Mucosa of gallbladder (tissue), 1 donor: Measurements from ENCODE around the gene B2M. TPM values are rescaled to one million over a fixed set of nuclear protein-coding genes. Genes with fewer than 3 reads are reported as not detected.
A peak's percentile ranks its signal among the peaks of the same experiment; 100 is the strongest.
"Not testable (repeated sequence)": the region's sequence is repeated elsewhere in the genome, so short reads cannot be mapped to it uniquely, and the experiment has no call there.

Source experiments
- DNase-seq: peaks from one replicate; pipeline ENCODE4 v3.0.0-alpha.2; 2020; ENCODE audit warnings: low spot score
- total RNA-seq: library from RNA; stranded (reverse); gene quantifications from one replicate; pipeline ENCODE4 v1.2.1, GENCODE V29; 2021
- donor health status: DM: no; HTN: no; CAD: no.

The B2M gene
- total RNA-seq, 1 donor from 2014 or later: 2,061 TPM

DNA sequence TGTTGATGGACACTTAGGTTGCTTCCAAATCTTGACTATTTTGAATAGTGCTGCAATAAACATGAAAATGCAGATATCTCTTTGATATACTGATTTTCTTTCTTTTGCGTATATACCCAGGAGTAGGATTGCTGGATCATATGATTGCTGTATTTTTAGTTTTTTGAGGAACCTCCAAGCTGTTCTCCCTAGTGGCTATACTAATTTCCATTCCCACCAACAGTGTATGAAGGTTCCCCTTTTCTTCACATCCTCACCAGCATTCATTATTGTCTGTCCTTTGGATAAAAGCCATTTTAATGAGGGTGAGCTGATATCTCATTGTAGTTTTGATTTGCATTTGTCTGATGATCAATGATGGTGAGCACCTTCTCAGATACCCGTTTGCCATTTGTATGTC is 12.7 kb upstream of the B2M start:
- DNase-seq: no peak

DNA sequence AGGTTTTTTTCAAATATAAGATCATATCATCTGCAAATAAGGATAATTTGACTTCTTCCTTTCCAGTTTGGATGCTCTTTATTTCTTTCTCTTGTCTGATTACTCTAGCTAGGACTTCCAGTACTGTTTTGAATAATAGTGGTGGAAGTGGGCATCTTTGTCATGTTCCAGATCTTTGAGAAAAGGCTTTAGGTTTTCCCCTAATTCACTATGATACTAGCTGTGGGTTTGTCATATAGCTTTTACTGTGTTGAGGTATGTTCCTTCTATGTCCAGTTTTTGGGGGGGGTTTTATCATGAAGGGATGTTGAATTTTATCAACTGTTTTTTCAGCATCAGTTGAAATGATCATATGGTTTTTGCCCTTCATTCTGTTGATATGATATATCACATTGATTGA is 10.6 kb upstream of the B2M start:
- not testable (repeated sequence) for DNase-seq

DNA sequence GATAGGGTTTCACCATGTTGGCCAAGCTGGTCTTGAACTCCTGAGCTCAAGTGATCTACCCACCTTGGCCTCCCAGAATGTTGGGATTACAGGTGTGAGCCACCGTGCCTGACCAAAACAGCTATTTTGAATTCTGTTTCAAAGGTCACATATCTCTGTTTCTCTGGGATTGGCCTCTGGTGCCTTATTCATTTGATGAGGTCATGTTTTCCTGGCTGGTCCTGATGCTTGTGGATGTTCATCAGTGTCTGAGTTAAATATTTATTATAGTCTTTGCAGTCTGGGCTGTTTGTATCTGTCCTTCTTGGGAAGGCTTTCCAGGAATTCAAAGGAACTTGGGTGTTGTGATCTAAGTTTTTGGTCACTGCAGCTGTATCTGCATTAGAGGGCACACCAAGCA is 5.3 kb upstream of the B2M start:
- DNase-seq: no peak

DNA sequence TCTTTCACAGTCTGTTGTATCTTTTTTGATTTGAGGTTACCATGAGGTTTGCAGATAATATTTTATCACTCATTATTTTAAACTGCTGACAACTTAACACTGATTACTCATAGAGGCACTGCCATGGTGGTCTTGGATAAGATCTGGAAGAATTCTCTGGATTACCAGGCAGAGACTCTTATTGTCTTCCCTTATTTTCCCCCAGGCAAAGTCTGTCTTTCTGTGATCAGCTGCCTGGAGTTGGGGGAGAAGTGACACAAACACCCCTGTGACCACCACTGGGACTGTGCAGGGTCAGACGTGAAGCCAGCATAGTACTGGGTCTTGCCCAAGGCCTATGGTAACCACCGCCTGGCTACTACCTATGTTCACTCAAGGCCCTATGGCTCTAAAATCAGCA is 4.9 kb upstream of the B2M start:
- DNase-seq: no peak

DNA sequence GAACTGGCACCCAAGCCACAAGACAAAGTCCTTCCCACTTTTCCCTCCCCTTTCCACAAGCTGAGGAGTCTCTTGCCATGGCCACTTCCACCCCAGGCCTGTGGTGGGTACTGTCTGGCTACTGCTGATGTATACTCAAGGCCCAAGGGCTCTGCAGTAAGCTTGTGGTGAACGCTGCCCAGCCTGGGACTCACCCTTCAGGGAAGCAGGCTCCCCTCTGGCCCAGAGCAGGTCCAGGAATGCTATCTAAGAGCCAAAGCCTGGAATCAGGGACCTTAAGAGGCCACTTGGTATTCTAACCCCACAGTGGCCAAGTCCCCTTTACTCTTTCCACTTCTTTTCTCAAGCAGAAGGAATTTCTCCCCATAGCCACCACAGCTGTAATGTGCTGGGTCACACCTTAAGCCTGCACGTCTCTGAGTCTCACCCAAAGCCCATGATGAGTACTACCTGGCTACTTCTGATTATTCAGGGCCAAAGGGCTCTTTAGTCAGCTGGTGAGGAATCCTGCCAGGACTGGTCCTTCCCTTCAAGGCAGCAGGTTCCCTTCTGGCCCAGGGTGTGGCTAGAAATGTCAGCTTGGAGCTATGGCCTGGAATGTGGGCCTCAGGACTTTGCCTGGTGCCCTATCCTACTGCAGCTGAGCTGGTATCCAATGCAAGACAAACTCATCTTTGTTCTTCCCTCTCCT is 4.2 kb upstream of the B2M start:
- peak; percentile 84 for DNase-seq

DNA sequence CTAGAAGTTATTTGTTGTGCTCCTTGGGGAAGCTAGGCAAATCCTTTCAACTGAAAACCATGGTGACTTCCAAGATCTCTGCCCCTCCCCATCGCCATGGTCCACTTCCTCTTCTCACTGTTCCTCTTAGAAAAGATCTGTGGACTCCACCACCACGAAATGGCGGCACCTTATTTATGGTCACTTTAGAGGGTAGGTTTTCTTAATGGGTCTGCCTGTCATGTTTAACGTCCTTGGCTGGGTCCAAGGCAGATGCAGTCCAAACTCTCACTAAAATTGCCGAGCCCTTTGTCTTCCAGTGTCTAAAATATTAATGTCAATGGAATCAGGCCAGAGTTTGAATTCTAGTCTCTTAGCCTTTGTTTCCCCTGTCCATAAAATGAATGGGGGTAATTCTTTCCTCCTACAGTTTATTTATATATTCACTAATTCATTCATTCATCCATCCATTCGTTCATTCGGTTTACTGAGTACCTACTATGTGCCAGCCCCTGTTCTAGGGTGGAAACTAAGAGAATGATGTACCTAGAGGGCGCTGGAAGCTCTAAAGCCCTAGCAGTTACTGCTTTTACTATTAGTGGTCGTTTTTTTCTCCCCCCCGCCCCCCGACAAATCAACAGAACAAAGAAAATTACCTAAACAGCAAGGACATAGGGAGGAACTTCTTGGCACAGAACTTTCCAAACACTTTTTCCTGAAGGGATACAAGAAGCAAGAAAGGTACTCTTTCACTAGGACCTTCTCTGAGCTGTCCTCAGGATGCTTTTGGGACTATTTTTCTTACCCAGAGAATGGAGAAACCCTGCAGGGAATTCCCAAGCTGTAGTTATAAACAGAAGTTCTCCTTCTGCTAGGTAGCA is 851 bp upstream of the B2M start:
- DNase-seq: no peak

DNA sequence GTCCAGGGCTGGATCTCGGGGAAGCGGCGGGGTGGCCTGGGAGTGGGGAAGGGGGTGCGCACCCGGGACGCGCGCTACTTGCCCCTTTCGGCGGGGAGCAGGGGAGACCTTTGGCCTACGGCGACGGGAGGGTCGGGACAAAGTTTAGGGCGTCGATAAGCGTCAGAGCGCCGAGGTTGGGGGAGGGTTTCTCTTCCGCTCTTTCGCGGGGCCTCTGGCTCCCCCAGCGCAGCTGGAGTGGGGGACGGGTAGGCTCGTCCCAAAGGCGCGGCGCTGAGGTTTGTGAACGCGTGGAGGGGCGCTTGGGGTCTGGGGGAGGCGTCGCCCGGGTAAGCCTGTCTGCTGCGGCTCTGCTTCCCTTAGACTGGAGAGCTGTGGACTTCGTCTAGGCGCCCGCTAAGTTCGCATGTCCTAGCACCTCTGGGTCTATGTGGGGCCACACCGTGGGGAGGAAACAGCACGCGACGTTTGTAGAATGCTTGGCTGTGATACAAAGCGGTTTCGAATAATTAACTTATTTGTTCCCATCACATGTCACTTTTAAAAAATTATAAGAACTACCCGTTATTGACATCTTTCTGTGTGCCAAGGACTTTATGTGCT is 527 bp downstream of the B2M start:
- peak; percentile 54 for DNase-seq

DNA sequence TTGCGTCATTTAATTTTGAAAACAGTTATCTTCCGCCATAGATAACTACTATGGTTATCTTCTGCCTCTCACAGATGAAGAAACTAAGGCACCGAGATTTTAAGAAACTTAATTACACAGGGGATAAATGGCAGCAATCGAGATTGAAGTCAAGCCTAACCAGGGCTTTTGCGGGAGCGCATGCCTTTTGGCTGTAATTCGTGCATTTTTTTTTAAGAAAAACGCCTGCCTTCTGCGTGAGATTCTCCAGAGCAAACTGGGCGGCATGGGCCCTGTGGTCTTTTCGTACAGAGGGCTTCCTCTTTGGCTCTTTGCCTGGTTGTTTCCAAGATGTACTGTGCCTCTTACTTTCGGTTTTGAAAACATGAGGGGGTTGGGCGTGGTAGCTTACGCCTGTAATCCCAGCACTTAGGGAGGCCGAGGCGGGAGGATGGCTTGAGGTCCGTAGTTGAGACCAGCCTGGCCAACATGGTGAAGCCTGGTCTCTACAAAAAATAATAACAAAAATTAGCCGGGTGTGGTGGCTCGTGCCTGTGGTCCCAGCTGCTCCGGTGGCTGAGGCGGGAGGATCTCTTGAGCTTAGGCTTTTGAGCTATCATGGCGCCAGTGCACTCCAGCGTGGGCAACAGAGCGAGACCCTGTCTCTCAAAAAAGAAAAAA is 1.2 kb downstream of the B2M start:
- DNase-seq: peak; percentile 88

DNA sequence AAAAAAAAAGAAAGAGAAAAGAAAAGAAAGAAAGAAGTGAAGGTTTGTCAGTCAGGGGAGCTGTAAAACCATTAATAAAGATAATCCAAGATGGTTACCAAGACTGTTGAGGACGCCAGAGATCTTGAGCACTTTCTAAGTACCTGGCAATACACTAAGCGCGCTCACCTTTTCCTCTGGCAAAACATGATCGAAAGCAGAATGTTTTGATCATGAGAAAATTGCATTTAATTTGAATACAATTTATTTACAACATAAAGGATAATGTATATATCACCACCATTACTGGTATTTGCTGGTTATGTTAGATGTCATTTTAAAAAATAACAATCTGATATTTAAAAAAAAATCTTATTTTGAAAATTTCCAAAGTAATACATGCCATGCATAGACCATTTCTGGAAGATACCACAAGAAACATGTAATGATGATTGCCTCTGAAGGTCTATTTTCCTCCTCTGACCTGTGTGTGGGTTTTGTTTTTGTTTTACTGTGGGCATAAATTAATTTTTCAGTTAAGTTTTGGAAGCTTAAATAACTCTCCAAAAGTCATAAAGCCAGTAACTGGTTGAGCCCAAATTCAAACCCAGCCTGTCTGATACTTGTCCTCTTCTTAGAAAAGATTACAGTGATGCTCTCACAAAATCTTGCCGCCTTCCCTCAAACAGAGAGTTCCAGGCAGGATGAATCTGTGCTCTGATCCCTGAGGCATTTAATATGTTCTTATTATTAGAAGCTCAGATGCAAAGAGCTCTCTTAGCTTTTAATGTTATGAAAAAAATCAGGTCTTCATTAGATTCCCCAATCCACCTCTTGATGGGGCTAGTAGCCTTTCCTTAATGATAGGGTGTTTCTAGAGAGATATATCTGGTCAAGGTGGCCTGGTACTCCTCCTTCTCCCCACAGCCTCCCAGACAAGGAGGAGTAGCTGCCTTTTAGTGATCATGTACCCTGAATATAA is 2.0 kb downstream of the B2M start:
- no peak for DNase-seq

DNA sequence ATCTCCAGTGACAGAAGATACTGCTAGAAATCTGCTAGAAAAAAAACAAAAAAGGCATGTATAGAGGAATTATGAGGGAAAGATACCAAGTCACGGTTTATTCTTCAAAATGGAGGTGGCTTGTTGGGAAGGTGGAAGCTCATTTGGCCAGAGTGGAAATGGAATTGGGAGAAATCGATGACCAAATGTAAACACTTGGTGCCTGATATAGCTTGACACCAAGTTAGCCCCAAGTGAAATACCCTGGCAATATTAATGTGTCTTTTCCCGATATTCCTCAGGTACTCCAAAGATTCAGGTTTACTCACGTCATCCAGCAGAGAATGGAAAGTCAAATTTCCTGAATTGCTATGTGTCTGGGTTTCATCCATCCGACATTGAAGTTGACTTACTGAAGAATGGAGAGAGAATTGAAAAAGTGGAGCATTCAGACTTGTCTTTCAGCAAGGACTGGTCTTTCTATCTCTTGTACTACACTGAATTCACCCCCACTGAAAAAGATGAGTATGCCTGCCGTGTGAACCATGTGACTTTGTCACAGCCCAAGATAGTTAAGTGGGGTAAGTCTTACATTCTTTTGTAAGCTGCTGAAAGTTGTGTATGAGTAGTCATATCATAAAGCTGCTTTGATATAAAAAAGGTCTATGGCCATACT is 4.0 kb downstream of the B2M start:
- DNase-seq: no peak

DNA sequence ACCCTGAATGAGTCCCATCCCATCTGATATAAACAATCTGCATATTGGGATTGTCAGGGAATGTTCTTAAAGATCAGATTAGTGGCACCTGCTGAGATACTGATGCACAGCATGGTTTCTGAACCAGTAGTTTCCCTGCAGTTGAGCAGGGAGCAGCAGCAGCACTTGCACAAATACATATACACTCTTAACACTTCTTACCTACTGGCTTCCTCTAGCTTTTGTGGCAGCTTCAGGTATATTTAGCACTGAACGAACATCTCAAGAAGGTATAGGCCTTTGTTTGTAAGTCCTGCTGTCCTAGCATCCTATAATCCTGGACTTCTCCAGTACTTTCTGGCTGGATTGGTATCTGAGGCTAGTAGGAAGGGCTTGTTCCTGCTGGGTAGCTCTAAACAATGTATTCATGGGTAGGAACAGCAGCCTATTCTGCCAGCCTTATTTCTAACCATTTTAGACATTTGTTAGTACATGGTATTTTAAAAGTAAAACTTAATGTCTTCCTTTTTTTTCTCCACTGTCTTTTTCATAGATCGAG is 4.5 kb downstream of the B2M start:
- no peak for DNase-seq

DNA sequence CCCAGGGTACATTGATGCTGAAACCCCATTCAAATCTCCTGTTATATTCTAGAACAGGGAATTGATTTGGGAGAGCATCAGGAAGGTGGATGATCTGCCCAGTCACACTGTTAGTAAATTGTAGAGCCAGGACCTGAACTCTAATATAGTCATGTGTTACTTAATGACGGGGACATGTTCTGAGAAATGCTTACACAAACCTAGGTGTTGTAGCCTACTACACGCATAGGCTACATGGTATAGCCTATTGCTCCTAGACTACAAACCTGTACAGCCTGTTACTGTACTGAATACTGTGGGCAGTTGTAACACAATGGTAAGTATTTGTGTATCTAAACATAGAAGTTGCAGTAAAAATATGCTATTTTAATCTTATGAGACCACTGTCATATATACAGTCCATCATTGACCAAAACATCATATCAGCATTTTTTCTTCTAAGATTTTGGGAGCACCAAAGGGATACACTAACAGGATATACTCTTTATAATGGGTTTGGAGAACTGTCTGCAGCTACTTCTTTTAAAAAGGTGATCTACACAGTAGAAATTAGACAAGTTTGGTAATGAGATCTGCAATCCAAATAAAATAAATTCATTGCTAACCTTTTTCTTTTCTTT is 5.8 kb downstream of the B2M start:
- no peak for DNase-seq

DNA sequence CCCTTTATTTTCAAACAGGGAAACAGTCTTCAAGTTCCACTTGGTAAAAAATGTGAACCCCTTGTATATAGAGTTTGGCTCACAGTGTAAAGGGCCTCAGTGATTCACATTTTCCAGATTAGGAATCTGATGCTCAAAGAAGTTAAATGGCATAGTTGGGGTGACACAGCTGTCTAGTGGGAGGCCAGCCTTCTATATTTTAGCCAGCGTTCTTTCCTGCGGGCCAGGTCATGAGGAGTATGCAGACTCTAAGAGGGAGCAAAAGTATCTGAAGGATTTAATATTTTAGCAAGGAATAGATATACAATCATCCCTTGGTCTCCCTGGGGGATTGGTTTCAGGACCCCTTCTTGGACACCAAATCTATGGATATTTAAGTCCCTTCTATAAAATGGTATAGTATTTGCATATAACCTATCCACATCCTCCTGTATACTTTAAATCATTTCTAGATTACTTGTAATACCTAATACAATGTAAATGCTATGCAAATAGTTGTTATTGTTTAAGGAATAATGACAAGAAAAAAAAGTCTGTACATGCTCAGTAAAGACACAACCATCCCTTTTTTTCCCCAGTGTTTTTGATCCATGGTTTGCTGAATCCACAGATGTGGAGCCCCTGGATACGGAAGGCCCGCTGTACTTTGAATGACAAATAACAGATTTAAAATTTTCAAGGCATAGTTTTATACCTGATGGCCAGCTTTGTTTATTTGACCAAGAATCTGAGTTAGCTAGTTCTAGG is 7.0 kb downstream of the B2M start:
- no peak for DNase-seq

DNA sequence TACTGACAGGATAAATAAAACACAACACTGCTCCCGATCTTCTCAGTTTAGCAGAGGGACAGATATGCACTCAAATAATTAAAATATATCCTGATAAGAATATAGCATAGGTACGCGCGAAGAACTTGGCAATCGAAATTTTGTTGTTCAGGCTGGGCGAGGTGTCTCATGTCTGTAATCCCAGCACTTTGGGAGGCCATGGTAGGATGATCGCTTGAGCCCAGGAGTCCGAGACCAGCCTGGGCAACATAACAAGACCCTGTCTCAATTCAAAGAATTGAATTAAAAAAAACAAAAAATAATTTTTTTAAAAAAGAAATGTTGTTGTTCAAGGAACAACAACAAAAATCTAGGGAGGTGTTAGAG is 7.6 kb downstream of the B2M start:
- DNase-seq: no peak

DNA sequence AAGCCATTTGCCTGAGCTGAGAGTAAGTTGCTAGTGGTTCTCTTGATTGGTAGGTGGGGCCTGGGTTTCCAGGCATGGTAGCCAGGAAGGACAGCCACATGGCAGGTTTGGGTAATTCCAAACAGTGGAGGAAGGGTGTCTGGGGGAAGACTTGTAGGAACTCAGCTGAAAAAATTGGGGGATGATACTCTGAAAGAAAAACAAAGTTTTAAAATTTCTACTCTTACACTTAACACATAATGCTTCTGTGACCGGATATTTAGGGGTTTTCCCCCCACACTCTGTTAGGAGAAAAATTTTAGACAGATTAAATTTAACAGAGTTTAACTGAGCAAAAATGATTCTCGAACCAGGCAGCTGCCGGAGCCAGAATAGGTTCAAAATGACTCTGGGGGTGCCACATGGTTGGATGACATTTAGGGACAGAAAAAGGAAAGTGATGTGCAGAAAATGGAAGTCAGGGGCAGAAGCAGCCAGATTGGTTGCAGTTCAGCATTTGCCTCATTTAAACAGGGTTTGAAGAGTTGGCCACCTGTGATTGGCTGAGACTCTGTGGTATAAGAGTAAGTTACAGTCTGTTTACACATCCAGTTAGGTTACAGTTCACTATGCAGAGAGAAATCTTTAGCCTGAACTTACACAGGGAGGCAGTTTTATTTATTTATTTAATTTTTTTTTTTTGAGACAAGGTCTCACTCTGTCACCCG is 8.1 kb downstream of the B2M start:
- no peak for DNase-seq

DNA sequence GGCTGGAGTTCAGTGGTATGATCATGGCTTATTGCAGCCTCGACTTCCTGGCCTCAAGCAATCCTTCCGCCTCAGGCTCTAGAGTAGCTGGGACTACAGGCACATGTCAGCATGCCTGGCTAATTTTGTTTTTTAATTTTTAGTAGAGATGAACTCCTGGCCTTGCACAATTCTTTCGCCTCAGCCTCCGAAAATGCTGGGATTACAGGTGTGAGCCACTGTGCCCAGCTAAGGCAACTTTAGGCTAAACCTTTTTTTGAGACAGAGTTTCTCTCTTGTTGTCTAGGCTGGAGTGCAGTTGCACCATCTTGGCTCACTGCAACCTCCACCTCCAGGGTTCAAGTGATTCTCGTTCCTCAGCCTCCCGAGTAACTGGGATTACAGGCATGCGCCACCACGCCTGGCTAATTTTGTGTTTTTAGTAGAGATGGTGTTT is 8.7 kb downstream of the B2M start:
- not testable (repeated sequence) for DNase-seq

DNA sequence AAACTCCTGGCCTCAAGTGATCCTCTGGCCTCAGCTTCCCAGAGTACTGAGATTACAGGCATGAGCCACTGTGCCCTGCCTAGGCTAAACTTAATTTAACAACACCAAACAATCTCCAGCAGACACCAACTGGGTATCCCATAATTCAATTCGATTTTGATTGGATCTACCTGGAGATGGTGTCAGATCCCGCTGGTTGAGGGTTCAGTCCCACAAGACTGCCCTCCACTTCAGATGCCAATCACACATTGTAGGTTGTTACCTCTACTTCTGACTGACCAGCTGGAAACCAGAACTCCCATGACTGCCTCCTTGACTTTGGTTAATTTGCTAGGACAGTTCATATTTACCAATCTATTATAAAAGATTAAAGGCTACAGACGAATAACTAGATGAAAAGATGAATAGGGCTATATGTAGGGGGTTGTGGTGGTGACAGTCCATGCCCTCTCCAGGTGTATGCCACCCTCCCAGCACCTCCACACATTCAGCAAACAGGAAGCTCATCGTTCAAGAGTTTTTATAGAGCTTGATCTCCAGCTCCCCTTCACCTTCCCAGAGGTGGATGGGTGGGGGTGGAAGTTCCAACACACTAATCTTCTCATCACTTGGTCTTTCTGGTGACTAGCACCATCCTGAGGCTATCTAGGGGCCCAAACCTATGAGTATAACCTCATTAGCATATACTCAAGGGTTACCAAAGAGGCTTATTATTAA is 9.3 kb downstream of the B2M start:
- DNase-seq: no peak

DNA sequence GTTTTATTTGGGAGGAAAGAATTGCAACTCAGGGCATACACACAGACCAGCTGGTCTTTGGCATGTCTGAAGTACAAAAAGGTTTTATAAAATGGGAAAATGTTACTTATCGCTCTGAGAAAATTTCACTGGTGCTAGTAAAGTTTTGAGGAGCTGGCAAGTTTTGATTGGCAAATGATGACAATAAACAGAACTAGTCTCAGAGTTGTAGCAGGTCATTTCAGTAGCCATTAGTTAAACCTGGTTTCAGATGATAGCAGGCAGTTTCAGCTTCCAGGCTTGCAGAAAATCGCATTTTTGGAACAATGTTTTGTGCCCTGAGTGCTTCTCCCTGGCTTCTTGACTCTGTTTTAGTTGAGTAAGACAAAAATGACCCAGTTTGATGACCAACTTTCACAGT is 10.7 kb downstream of the B2M start:
- DNase-seq: no peak
